ENCODE data around the gene FRMPD4. TPM values are rescaled to one million over a fixed set of nuclear protein-coding genes. Genes with fewer than 3 reads are reported as not detected.

FRMPD4 gene
- total RNA-seq, 2 experiments from 2014 or later = not detected

- POLR2A ChIA-PET = no interaction called here
- CTCF ChIA-PET = no interaction called here
These were observed 154.9 kb downstream of the FRMPD4 start for GRCh38 chrX:12292996-12293765.

GRCh38 chrX:12297353-12297752 lies 159.1 kb downstream of the FRMPD4 start:
- CTCF ChIA-PET = no interaction called here
- POLR2A ChIA-PET = no interaction called here

- ChIA-PET POLR2A (no interaction called here), CTCF (no interaction called here)
These were observed 163.0 kb downstream of the FRMPD4 start for GRCh38 chrX:12301288-12301687.

GRCh38 chrX:12304261-12304660 lies 166.0 kb downstream of the FRMPD4 start:
- POLR2A ChIA-PET = no interaction called here

GRCh38 chrX:12307961-12308360 lies 169.7 kb downstream of the FRMPD4 start:
- POLR2A ChIA-PET = no interaction called here
- CTCF ChIA-PET = no interaction called here

More at GRCh38 chrX:12304261-12304660, 166.0 kb downstream of the FRMPD4 start:
- CTCF ChIA-PET = no interaction called here

- ChIA-PET CTCF (no interaction called here), POLR2A (no interaction called here)
These were observed 170.1 kb downstream of the FRMPD4 start for GRCh38 chrX:12308420-12308819.

GRCh38 chrX:12309040-12309743 lies 170.9 kb downstream of the FRMPD4 start:
- CTCF ChIA-PET = no interaction called here

GRCh38 chrX:12309744-12310076 lies 171.4 kb downstream of the FRMPD4 start:
- ChIA-PET CTCF (no interaction called here), POLR2A (no interaction called here)

More at GRCh38 chrX:12309040-12309743, 170.9 kb downstream of the FRMPD4 start:
- POLR2A ChIA-PET = no interaction called here

GRCh38 chrX:12314651-12315050 lies 176.4 kb downstream of the FRMPD4 start:
- POLR2A ChIA-PET = no interaction called here
- CTCF ChIA-PET = no interaction called here

- CTCF ChIA-PET = no interaction called here
- POLR2A ChIA-PET = no interaction called here
These were observed 177.3 kb downstream of the FRMPD4 start for GRCh38 chrX:12315526-12315925.

GRCh38 chrX:12319003-12319519 lies 180.8 kb downstream of the FRMPD4 start:
- ChIA-PET POLR2A (no interaction called here), CTCF (no interaction called here)

GRCh38 chrX:12319992-12320391 lies 181.7 kb downstream of the FRMPD4 start:
- POLR2A ChIA-PET = no interaction called here
- CTCF ChIA-PET = no interaction called here

- CTCF ChIA-PET = no interaction called here
- POLR2A ChIA-PET = no interaction called here
These were observed 183.8 kb downstream of the FRMPD4 start for GRCh38 chrX:12322031-12322430.

GRCh38 chrX:12325171-12325570 lies 186.9 kb downstream of the FRMPD4 start:
- POLR2A ChIA-PET = no interaction called here
- CTCF ChIA-PET = no interaction called here

GRCh38 chrX:12327836-12328235 lies 189.6 kb downstream of the FRMPD4 start:
- ChIA-PET CTCF (no interaction called here), POLR2A (no interaction called here)

- CTCF ChIA-PET = no interaction called here
- POLR2A ChIA-PET = no interaction called here
These were observed 191.2 kb downstream of the FRMPD4 start for GRCh38 chrX:12329476-12329875.

GRCh38 chrX:12330841-12331240 lies 192.6 kb downstream of the FRMPD4 start:
- CTCF ChIA-PET = interaction anchor here (0.7 kb wide), 1 partner anchor 109 kb away, joined by 3 read pairs; no protein-coding TSS in a partner anchor

GRCh38 chrX:12332786-12333347 lies 194.6 kb downstream of the FRMPD4 start:
- CTCF ChIA-PET = no interaction called here
- POLR2A ChIA-PET = no interaction called here

More at GRCh38 chrX:12330841-12331240, 192.6 kb downstream of the FRMPD4 start:
- POLR2A ChIA-PET = no interaction called here

- CTCF ChIA-PET = no interaction called here
- POLR2A ChIA-PET = no interaction called here
These were observed 201.6 kb downstream of the FRMPD4 start for GRCh38 chrX:12339921-12340320.

- ChIA-PET CTCF (no interaction called here), POLR2A (no interaction called here)
These were observed 206.7 kb downstream of the FRMPD4 start for GRCh38 chrX:12344954-12345353.

- ChIA-PET POLR2A (no interaction called here), CTCF (no interaction called here)
These were observed 210.9 kb downstream of the FRMPD4 start for GRCh38 chrX:12349201-12349600.

Data from activated CD8-positive, alpha-beta memory T cell treated with anti-CD3 and anti-CD28 coated beads for 36 hours (primary cell).